Left kidney (tissue), 8 donors: ENCODE results near the gene TEK. TPM values are rescaled to one million over a fixed set of nuclear protein-coding genes. Genes with fewer than 3 reads are reported as not detected.
"Not testable (repeated sequence)": the region's sequence is repeated elsewhere in the genome, so short reads cannot be mapped to it uniquely, and the experiment has no call there.

Experiments used
- DNase-seq: peaks from one replicate; pipeline ENCODE4 v3.0.0-alpha.2; 2013
- long read RNA-seq, 8 donors: transcript quantifications; one replicate each; lab custom pipeline, GENCODE V29; 2026
- polyA plus RNA-seq: library from polyadenylated mRNA; unstranded; fragments of 120-200 nt; gene quantifications from one replicate; pipeline ENCODE4 v1.2.1, GENCODE V29; 2013; ENCODE audit not compliant: insufficient read length

Gene TEK
- 34.4 TPM for polyA plus RNA-seq
- long read RNA-seq, donor 1, full-length matches to known transcripts: 1 of 25 reads
- long read RNA-seq, donor 1, partial matches to known transcripts: 24 of 25 reads
- long read RNA-seq, donor 1, other reads (novel, unspliced or antisense): 0 of 25 reads
- long read RNA-seq, donor 2, full-length matches to known transcripts: 2 of 15 reads
- long read RNA-seq, donor 2, partial matches to known transcripts: 13 of 15 reads
- long read RNA-seq, donor 2, other reads (novel, unspliced or antisense): 0 of 15 reads
- long read RNA-seq, donor 3, partial matches to known transcripts: 14 of 14 reads
- long read RNA-seq, donor 3, other reads (novel, unspliced or antisense): 0 of 14 reads
- long read RNA-seq, donor 4: 0 reads
- long read RNA-seq, donor 5, partial matches to known transcripts: 36 of 36 reads
- long read RNA-seq, donor 5, other reads (novel, unspliced or antisense): 0 of 36 reads
- long read RNA-seq, donor 6, partial matches to known transcripts: 15 of 15 reads
- long read RNA-seq, donor 6, other reads (novel, unspliced or antisense): 0 of 15 reads
- long read RNA-seq, donor 7, full-length matches to known transcripts: 5 of 5 reads
- long read RNA-seq, donor 7, partial matches to known transcripts: 0 of 5 reads
- long read RNA-seq, donor 7, other reads (novel, unspliced or antisense): 0 of 5 reads
- long read RNA-seq, donor 8, partial matches to known transcripts: 11 of 11 reads
- long read RNA-seq, donor 8, other reads (novel, unspliced or antisense): 0 of 11 reads

GRCh38 chr9:27108981-27109541 is at the start of gene TEK:
Gene TEK, plus strand, starts transcription at chr9:27109225. Its CDS starts 366 bp downstream, at chr9:27109591.
- no peak for DNase-seq

DNA sequence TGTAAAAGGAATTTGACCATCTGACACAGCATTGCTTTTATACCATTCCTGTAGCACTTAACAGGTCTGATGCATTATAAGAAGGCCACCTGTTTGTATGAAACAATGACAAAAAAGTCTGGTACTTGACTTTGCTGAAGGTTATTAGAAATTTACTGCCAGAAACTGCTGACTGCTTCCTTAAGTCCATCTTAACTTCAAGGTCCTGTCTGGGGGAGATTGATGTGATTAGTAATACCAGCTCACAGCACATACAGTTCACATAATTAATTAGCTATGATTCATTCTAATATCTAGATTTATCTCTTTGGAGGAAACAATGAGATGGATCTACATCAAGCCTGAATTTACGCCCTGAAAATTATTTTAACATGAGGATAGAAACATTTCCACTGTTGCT is 49.6 kb upstream of the TEK start:
- no peak for DNase-seq

GRCh38 chr9:27059907-27060306 is 49.1 kb upstream of the TEK start:
- no peak for DNase-seq

- DNase-seq: no peak
These were observed 43.7 kb upstream of the TEK start for GRCh38 chr9:27065288-27065687.

- no peak for DNase-seq
These were observed 34.9 kb upstream of the TEK start for GRCh38 chr9:27073841-27074728.

DNA sequence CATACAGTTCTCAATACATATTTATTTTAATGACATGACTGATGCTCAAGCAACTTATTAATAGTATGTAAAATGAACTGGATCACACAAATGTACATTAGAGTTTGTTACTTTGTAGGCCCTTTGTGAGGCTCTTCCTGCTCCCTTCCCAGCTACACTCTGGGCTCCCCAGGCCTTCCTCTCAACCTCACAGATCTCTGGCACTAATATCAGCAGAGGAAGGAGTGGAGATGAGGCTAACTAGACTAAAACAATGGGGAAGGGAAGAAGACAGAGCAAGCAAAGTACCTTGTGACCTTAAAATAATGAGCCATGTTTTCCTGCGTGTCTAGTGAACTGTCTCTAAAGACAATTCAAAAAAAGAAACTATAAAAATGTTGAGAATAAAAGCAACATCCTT is 30.3 kb upstream of the TEK start:
- no peak for DNase-seq

GRCh38 chr9:27085456-27085855 is 23.6 kb upstream of the TEK start:
- no peak for DNase-seq

GRCh38 chr9:27086818-27087680 is 22.0 kb upstream of the TEK start:
- DNase-seq: no peak

- DNase-seq: no peak
These were observed 20.0 kb upstream of the TEK start for GRCh38 chr9:27088981-27089380.

DNA sequence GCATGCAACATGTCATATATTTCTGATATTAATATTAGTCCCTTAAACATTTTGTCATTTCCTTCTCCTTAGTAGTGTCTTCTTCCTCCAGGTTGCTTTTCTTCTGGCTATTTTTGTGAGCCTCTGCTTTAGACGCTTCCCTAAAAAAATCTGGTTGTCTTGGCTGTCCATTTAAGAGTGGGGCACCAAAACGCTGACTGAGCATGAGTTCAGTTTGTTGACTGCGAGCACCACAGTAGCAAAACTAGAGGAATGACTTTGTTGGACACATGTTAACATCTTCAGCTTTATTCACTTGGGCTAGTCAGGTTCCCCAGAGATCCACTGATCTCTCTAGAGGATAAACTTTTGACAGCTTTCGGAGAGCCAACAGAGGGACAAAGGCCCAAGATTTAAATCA is 19.3 kb upstream of the TEK start:
- DNase-seq: no peak

GRCh38 chr9:27090231-27090630 is 18.8 kb upstream of the TEK start:
- DNase-seq: no peak

- DNase-seq: no peak
These were observed 18.3 kb upstream of the TEK start for GRCh38 chr9:27090711-27091110.

- not testable (repeated sequence) for DNase-seq
These were observed 16.5 kb upstream of the TEK start for GRCh38 chr9:27092496-27092895.

GRCh38 chr9:27093384-27094067 is 15.5 kb upstream of the TEK start:
- DNase-seq: not testable (repeated sequence)

GRCh38 chr9:27094640-27095298 is 14.3 kb upstream of the TEK start:
- no peak for DNase-seq

GRCh38 chr9:27107241-27107640 is 1.8 kb upstream of the TEK start:
- no peak for DNase-seq

GRCh38 chr9:27109621-27110020 is 596 bp downstream of the TEK start:
- DNase-seq: no peak

GRCh38 chr9:27110181-27110580 is 1.2 kb downstream of the TEK start:
- DNase-seq: no peak

DNA sequence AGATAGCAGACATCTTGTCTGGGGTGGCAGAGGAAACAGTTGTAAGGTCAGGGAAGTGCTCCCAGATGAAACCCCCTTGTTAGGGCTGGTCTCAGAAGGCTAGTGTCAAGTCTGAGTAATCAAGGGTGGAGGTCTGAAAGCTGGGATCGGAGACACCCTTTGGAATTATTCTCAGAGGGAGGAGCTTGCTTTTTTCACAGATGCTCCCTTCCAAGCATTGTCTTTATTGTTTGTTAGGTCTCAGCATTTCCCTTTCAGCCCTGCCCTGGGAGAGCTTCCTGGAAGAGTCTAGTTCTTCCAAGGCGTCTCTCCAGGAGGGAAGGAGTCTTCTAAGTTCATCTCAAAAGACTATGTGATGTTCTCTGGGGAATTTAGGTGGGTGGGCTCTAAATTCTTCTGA is 3.2 kb downstream of the TEK start:
- DNase-seq: no peak
